SHP77 (cell line): ENCODE results near the gene RARG.
"Not testable (repeated sequence)": the region's sequence is repeated elsewhere in the genome, so short reads cannot be mapped to it uniquely, and the experiment has no call there.

Source experiments
- DNase-seq, 2 experiments: peaks; one replicate each; lab custom pipeline; 2025; lab: John Stamatoyannopoulos, UW

RARG gene

DNA sequence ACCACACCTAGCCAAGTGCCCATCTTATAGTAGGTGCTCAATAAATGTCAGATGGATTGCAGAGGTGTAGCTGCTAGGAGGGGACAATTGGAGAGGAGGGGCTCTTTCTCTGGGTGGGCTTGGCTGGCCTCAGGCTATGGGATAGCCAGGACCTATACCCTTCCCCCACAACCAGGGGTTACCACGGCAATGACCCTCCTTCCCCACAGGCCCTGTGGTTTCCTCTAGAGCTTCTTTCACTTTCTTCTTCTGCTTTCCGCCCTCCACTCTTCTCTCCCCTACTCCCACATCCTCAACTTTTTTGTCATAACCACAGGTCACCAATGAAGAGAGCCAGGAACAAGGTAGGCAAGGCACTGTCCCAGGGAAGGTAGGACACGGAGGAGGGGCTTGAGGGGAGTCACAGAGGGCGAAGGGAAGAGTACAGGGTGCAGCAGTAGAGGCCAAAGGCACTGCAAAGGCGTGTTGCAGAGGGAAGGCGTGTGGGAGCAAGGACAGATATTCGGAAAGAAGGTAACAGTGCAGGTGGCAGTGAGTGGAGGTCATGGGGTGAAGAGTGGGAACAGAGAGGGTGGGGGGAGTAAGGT is 23.0 kb downstream of the RARG start:
- DNase-seq = no peak

GRCh38 chr12:53208435-53208834 is 23.6 kb downstream of the RARG start:
- DNase-seq = no peak

GRCh38 chr12:53207042-53207441 is 25.0 kb downstream of the RARG start, which contains the start of gene ITGB7:
TSS of gene ITGB7 (minus strand) at chr12:53207251. CDS start at chr12:53200443, 6,808 bp downstream.
- DNase-seq = peak in 1 of 2 experiments; percentile 8

- DNase-seq = no peak
Observed at GRCh38 chr12:53205747-53206419, 26.1 kb downstream of the RARG start.

DNA sequence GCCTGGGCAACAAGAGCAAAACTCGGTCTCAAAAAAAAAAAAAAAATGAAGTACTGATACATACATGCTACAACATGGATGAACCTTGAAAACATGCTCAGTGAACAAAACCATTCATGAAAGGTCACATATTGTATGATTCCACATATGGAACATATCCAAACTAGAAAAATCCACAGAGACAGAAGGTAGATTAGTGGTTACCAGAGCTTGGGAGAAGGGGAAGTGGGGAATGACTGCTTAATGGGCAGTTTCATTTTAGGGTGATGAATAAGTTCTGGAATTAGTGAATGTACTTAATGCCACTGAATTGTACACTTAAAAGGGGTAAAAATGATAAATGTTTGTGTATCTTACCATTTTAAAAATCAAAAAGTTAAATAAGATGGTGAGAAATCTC is 27.7 kb downstream of the RARG start:
- no peak for DNase-seq

DNA sequence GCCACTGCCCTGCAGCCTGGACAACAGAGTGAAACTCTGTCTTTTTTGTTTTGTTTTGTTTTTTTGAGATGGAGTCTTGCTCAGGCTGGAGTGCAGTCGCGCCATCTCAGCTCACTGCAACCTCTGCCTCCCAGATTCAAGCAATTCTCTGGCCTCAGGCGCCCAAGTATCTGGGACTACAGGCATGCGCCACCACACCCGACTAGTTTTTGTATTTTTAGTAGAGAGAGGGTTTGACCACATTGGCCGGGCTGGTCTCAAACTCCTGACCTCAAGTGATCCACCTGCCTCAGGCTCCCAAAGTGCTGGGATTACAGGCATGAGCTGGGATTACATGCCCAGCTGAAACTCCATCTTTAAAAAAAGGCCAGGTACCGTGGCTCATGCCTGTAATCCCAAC is 29.7 kb downstream of the RARG start:
- not testable (repeated sequence) for DNase-seq

GRCh38 chr12:53201639-53202038 is 30.4 kb downstream of the RARG start:
- DNase-seq = no peak

DNA sequence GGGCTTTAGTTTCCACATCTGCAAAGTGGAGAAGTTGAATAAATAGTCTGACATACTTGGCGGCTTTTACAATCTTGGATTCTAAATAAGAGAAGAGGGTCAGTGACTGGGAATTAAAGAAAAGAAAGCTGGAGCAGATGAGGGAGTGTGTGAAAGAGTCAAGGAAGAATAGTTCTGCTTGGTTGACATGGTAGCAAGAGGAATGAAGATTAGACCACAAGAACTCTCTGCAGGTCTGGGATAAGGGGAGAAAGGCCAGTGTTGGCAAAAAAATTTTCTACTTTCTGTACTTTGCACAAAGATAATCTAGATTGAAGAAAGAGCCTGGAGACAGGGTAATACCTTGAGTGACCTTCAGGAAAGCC is 30.9 kb downstream of the RARG start:
- no peak for DNase-seq

GRCh38 chr12:53200458-53201176 is 31.4 kb downstream of the RARG start:
- no peak for DNase-seq

- DNase-seq = no peak
Observed at GRCh38 chr12:53200107-53200457, 31.9 kb downstream of the RARG start.

- DNase-seq = no peak
Observed at GRCh38 chr12:53199700-53200099, 32.3 kb downstream of the RARG start.

GRCh38 chr12:53198486-53199110 is 33.4 kb downstream of the RARG start:
- DNase-seq = no peak

DNA sequence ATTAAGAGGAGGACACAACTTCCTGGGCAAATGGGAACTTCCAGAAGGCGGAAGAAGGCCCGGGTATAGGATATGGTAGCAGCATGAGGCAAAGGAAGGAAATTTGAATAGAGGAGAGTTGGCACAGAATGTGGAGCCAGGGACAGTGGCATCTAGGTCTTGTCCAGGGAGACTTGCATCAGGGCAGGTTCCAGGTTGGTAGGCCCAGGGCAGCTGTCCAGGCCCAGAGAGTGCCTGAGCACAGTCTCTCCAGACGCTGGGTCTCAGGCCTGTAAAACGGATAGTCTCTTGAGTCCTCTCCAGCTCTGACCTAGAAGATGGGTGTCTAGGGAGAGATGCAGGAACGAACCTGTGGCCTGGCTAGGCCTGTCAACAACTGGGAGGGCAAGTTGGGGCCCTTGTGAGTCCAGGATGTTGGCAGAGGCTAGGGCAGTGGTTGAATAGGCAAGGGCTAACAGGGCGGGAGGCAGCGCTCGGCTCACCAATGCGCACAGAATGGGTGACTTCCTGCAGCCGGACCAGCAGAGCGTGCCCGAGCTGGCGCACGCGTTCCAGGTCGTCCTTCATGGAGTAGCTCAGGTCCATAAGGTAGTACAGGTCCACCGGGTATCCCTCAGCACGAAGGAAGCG is 34.9 kb downstream of the RARG start:
- DNase-seq = no peak

DNA sequence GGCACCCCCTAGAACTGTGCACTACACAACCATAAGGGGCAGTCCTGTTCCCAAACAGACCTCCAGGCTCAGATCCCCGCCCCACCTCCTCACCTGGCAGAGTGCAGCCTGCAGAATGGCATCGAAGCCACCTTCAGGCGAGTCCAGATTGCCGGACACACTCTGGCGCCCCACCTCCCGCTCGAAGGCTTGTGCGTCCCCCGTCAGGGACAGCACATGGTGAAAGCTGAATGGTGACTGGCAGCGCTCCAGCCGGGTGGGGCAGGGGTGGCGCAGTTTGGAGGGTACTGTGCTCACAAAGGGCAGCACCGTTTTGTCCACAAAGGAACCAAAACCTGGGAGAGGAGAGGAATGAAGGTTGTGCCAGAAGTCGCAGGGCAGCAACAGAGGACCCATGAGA is 35.5 kb downstream of the RARG start:
- DNase-seq = no peak

- no peak for DNase-seq
Observed at GRCh38 chr12:53195516-53196420, 36.2 kb downstream of the RARG start.

GRCh38 chr12:53194973-53195372 is 37.0 kb downstream of the RARG start:
- no peak for DNase-seq

GRCh38 chr12:53193985-53194716 is 37.9 kb downstream of the RARG start:
- peak in 1 of 2 experiments; percentile 11 for DNase-seq

DNA sequence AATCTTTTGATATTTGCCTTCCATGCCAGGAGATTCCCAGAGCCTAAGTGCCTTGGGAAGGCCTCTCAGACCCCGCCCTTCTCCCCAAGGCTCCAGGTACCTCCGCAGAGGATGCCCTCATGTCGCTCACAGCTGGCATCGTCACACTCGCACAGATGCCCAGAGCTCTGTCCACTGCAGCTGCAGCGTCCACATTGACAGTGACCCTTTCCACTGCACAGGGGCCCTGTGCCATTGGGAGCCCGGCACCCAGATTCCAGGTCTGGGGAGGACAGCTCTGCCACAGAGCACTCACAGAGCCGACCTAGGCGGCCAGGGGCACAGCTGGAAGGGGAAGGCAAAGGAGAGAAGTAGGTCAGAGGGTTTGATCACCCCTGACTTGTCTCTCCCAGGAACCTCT is 39.0 kb downstream of the RARG start:
- no peak for DNase-seq

DNA sequence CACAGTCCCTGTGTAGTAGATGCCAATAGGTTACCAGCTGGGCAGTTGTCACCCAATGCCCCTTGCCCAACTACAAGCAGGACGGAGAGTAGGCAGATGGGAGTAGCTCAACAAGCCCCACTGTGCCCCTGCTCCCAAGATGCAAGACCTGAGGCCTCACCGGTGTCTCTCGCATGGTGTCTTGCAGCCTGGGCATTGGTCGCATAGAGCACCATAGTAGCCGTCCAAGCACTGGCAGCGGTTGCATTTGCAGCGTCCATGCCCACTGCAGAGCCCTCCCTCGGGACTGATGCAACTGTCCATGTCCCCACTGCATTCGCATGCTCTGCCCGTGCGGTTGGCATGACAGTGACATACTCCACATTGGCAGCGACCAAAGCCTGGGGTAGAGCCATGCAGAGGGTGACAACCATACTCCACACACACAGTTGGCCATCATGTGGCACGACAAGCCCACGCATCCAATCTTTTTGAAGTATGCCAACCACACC is 39.4 kb downstream of the RARG start:
- DNase-seq = no peak

DNA sequence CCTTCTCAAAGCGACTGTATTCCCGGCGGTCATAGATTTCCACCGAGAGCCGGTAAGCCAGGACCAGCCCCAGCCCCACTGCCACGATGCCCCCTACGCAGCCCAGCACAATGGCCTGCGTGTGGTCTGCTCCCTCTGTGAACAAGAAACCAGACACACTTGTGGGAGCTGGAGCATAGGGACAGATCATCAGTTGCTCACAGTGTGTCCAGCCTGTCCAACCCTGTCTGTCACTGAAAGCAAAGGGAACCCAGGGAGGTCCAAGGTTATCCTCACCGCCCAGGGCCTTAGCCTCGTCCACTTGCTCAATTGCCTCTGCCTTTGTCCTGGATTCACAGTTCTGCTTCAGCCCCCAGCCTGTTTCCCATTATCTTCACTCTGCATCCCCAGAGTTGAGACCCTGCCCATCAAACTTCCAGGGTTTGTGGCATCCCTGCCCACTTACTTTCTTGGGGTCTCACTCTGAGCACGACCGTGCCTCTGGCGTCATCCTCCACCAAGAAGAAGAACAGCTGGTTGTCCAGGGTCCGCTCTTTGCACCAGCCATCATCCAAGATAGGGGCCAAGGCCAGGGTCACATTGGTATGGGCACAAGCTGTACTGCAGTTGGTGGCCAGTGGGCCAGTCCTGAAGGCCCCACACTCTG is 40.0 kb downstream of the RARG start:
- DNase-seq = no peak
